Thyroid gland (tissue), 4 donors: Measurements from ENCODE around the gene FGF16. TPM values are rescaled to one million over a fixed set of nuclear protein-coding genes. Genes with fewer than 3 reads are reported as not detected.
"Not testable (repeated sequence)": the region's sequence is repeated elsewhere in the genome, so short reads cannot be mapped to it uniquely, and the experiment has no call there.

Experiments
- DNase-seq, 2 donors: peaks; one replicate each; pipeline ENCODE4 v3.0.0-alpha.2; 2019
- H3K27ac ChIP-seq, 3 donors: fragments of 200-600 bp; sonication (generic); 1 replicate in 2 of 3; 2 replicates in 1 of 3; pipeline ENCODE4 v1.5.1; 2016 to 2019; ENCODE audit warnings: mild to moderate bottlenecking in 1 of 3, moderate library complexity in 1 of 3
- H3K27me3 ChIP-seq: fragments of 200-600 bp; sonication (generic); one replicate; pipeline ENCODE4 v1.5.1; 2019
- H3K36me3 ChIP-seq, 2 donors: fragments of 200-600 bp; sonication (generic); one replicate each; pipeline ENCODE4 v1.5.1; 2016 to 2019
- H3K4me1 ChIP-seq, 2 donors: fragments of 200-600 bp; sonication (generic); one replicate each; pipeline ENCODE4 v1.5.1; 2017 to 2019
- H3K4me3 ChIP-seq, 3 donors: fragments of 200-600 bp; sonication (generic); replicated peaks in 1 of 3; 1 replicate in 2 of 3; 2 replicates in 1 of 3; pipeline ENCODE4 v1.5.1; 2016; ENCODE audit warnings: mild to moderate bottlenecking in 1 of 3
- H3K9me3 ChIP-seq: fragments of 200-600 bp; sonication (generic); one replicate; pipeline ENCODE4 v1.5.1; 2017
- POLR2A ChIP-seq, 2 donors: fragments of 450-650 bp; IDR thresholded peaks; one replicate each; pipeline ENCODE4 v1.6.1; 2017; ENCODE audit warnings: antibody characterized with exemption in 2 of 2, mild to moderate bottlenecking in 2 of 2, moderate library complexity in 1 of 2
- WGBS, 2 donors: methylation state at CpG; one replicate each; pipeline ENCODE4 v1.1.5; 2017; 5-methylcytosine and 5-hydroxymethylcytosine counted together
- intact Hi-C: fragments of 100-400 bp; cut with DNase I; formaldehyde crosslinking; loops from one replicate; pipeline ENCODE4 v1.15.1; 2023
- total RNA-seq, 4 donors: library from RNA; depleted of rRNA; stranded (reverse); fragments of >200 nt; gene quantifications; one replicate each; pipeline ENCODE4 v1.2.3, GENCODE V29; 2016
- TF ChIP-seq, protein P1 (sequence below), 6 experiments: fragments of 200-600 bp in 3 of 6; fragments of 450-650 bp in 3 of 6; sonication (generic) in 3 of 6; IDR thresholded peaks; one replicate each; pipeline ENCODE4 v1.5.1; 2016 to 2019; ENCODE audit warnings: antibody characterized with exemption in 6 of 6, mild to moderate bottlenecking in 2 of 6, inconsistent platforms in 1 of 6, moderate library complexity in 1 of 6

Gene FGF16
- total RNA-seq, 4 donors from 2014 or later, result 0.22 to 0.27 TPM; not detected in 2

DNA sequence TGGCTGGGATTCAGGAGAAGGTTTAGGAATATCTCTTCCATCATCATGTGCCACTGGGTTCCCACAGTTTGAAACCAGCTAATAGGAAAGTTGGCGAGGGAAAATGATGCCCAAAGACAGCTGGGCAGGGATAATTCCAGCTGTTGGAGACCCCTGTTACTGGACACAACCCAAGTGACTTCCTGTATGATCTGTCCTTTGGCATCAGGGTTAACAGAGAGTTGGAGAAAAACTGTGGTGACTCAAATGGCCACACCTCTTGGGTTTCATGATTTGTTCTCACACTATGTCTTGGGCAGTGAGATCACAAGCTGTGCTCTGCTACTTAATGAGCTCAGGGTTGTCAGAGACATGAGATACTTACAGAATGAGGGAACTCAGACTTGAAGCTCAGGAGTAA lies 3.8 kb downstream of the FGF16 start:
- Histone ChIP-seq H3K4me3 (no peak overlapping the region), H3K9me3 (no peaks in the 10 kb centered on the region), H3K27ac (no peak overlapping the region), H3K27me3 (no peaks in the 10 kb centered on the region), H3K4me1 (no peaks in the 10 kb centered on the region), H3K36me3 (no peaks in the 10 kb centered on the region)
- no peak for DNase-seq
- intact Hi-C loops, result no loop called here
- 88 to 100% methylated on average over 1 of the region's 1 CpG for WGBS, 2 donors
- TF ChIP-seq, protein P1, sequence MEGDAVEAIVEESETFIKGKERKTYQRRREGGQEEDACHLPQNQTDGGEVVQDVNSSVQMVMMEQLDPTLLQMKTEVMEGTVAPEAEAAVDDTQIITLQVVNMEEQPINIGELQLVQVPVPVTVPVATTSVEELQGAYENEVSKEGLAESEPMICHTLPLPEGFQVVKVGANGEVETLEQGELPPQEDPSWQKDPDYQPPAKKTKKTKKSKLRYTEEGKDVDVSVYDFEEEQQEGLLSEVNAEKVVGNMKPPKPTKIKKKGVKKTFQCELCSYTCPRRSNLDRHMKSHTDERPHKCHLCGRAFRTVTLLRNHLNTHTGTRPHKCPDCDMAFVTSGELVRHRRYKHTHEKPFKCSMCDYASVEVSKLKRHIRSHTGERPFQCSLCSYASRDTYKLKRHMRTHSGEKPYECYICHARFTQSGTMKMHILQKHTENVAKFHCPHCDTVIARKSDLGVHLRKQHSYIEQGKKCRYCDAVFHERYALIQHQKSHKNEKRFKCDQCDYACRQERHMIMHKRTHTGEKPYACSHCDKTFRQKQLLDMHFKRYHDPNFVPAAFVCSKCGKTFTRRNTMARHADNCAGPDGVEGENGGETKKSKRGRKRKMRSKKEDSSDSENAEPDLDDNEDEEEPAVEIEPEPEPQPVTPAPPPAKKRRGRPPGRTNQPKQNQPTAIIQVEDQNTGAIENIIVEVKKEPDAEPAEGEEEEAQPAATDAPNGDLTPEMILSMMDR (IDR thresholded peaks at IDR 0.05), result no peak
- TF ChIP-seq POLR2A (IDR thresholded peaks at IDR 0.05), result no peak

DNA sequence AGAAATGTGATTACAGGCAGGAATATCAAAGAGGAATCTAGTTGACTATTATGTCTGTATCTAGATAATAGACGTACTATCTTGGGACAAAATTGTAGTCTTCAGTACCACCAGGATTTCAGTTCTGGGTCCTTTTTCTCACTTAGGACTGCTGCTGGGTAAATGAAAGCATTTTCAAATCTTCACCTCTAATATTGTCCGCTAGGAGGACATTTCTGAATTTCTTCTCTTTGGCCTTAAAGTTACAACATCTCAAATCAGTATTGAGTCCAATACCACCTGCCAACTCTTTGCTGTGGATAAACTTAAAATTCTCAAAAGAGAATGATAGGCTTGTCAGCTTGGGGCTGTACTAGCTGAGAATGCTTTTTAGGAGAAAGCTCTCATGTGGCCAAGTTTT lies 6.0 kb downstream of the FGF16 start:
- Histone ChIP-seq H3K4me1 (no peaks in the 10 kb centered on the region), H3K36me3 (no peaks in the 10 kb centered on the region), H3K9me3 (no peaks in the 10 kb centered on the region), H3K27ac (no peak overlapping the region), H3K27me3 (no peaks in the 10 kb centered on the region), H3K4me3 (no peak overlapping the region)
- 93 to 95% methylated on average over 2 of the region's 2 CpGs for WGBS, 2 donors
- no peak for DNase-seq
- TF ChIP-seq, protein P1 (IDR thresholded peaks at IDR 0.05), result no peak
- TF ChIP-seq POLR2A (IDR thresholded peaks at IDR 0.05), result no peak
- intact Hi-C loops, result no loop called here

DNA sequence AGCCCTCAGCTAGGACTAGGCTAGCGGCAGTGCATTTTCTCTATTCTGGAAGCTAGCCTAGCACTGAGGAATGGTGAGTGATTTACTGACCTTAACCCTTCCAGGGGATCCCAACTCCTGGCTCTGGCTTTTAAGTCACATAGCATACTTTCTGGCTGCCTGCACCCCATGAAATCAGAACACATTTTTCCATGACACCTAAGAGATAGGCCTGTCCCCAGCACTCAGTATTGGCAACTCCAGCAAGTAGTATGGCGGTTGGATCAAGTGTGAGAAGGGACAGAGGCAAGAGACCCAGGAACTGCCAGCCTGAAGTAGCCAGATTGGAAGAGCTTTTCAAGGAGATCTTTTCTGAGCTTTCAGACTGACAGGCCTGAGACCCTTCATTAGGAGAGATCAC lies 8.2 kb downstream of the FGF16 start:
- Histone ChIP-seq H3K9me3 (no peaks in the 10 kb centered on the region), H3K4me3 (no peak overlapping the region), H3K27ac (no peak overlapping the region), H3K36me3 (no peaks in the 10 kb centered on the region), H3K27me3 (no peaks in the 10 kb centered on the region), H3K4me1 (no peaks in the 10 kb centered on the region)
- no peak for DNase-seq
- TF ChIP-seq POLR2A (IDR thresholded peaks at IDR 0.05), result no peak
- TF ChIP-seq, protein P1 (IDR thresholded peaks at IDR 0.05), result no peak
- intact Hi-C loops, result no loop called here
- 100% methylated on average over 2 of the region's 2 CpGs; no CpG with 5 or more reads in 1 of the 2 donors for WGBS, 2 donors

DNA sequence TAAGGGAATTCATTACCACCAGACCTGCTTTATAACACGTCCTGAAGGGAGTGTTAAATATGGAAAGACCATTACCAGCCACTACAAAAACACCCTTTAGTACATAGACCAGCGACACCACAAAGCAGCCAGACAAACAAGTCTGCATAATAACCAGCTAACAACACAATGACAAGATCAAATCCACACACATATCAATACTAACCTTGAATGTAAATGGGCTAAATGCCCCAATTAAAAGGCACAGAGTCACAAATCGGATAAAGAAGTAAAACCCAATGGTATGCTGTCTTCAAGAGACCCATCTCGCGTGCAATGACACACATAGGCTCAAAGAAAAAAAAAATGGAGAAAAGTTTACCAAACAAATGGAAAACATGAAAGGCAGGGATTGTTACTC lies 36.9 kb downstream of the FGF16 start:
- H3K27ac ChIP-seq, result no peak overlapping the region
- WGBS, 2 donors, result 81 to 84% methylated on average over 5 of the region's 5 CpGs
- no peaks in the 10 kb centered on the region for H3K4me1 ChIP-seq
- H3K9me3 ChIP-seq, result no peaks in the 10 kb centered on the region
- H3K36me3 ChIP-seq, result no peaks in the 10 kb centered on the region
- H3K27me3 ChIP-seq, result no peaks in the 10 kb centered on the region
- TF ChIP-seq, protein P1 (IDR thresholded peaks at IDR 0.05), result no peak
- TF ChIP-seq POLR2A (IDR thresholded peaks at IDR 0.05), result no peak
- H3K4me3 ChIP-seq, result no peak overlapping the region
- intact Hi-C loops, result no loop called here
- no peak for DNase-seq

DNA sequence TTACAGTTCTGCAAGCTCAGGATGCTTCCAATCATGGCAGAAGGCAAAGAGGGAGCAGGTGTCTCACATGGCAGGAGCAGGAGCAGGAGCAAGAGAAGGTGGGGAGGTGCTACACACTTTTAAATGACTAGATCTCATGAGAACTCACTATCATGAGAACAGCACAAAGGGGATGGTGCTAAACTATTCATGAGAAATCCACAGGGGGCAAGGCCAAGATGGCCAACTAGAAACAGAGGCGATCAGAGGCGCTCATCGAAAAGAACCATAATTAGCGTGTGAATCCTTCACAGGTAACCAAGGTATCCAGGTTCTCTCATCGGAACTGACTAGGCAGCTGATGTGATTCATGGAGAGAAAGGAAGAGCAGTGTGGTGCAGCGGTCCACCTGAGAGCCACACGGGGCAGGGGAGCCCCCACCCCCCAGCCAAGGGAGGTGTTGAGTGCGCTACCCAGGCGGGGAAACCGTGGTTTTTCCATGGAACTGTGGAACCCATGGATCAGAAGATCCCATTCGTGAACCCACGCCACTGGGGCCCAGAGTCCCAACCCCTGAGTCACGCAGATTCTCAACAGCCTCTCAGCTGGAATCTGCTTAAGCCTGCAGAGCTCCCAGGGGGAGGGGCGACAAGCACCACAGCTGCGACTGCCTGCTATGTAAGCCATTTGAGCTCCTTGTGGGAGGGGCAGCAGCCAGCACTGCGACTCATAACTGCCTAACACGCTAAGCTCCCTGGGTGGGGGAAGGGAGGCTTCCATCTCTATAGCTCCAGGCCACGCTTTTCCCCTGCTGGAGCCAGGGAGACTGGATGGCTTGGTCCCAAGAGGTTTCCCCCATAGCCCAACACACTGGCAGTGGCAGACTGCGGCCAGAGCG lies 46.7 kb downstream of the FGF16 start:
- Histone ChIP-seq H3K4me1 (no peaks in the 10 kb centered on the region), H3K9me3 (no peaks in the 10 kb centered on the region), H3K27me3 (no peaks in the 10 kb centered on the region), H3K4me3 (no peak overlapping the region), H3K27ac (no peak overlapping the region), H3K36me3 (no peaks in the 10 kb centered on the region)
- intact Hi-C loops, result no loop called here
- 79 to 87% methylated on average over 6 to 9 of the region's 20 CpGs for WGBS, 2 donors
- TF ChIP-seq, protein P1 (IDR thresholded peaks at IDR 0.05), result no peak
- TF ChIP-seq POLR2A (IDR thresholded peaks at IDR 0.05), result no peak
- DNase-seq, result no peak

DNA sequence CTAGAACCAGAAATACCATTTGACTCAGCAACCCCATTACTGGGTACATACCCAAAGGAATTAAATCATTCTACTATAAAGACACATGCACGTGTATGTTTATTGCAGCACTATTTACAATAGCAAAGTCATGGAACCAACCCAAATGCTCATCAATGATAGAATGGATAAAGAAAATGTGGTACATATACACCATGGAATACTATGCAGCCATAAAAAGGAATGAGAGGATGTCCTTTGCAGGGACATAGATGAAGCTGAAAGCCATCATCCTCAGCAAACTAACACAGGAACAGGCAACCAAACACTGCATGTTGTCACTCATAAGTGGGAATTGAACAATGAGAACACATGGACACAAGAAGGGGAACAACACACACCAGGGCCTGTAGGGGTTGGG lies 53.0 kb downstream of the FGF16 start:
- H3K4me3 ChIP-seq, H3K27ac ChIP-seq, H3K36me3 ChIP-seq, DNase-seq, H3K27me3 ChIP-seq, H3K9me3 ChIP-seq, intact Hi-C loops, H3K4me1 ChIP-seq: not testable (repeated sequence)
- WGBS, 2 donors, result 91% methylated on average over 1 of the region's 1 CpG
